ENCODE results near the gene UBE2S.

Gene UBE2S

DNA sequence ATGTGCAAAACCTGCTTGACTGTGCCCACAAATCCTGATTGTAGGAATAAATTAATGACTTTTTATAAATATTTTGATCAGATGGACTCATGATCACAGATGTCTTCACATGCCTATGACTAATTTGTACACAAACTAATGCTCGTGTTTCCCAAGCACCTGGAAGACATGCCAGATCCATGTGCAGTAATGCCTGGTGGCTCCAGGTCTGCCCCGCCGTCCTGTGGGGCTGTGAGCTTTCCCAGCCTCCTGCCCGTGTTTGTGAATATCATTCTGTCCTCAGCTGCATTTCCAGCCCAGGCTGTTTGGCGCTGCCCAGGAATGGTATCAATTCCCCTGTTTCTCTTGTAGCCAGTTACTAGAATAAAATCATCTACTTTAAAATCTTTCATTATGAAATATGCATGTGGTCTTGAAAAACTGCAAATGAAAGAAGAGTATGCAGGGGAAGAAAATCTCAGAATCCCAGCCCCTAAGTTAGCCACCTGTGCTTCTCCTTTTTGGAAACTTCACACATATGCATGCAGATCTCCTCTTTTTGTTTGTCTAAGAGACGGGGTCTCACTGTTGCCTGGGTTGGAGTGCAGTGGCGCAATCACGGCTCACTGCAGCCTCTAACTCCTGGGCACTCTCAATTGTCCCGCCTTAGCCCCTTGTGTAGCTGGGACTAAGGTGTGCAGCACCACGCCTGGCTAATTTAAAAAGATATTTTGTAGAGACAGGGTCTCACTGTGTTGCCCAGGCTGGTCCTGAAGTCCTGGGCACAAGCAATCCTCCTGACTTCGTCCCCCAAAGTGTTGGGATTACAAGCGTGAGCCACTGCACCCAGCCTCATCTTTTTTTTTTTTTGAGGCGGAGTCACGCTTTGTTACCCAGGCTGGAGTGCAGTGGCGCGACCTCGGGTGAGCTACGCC, 15.6 kb downstream of the UBE2S start:
- no peak overlapping the region for H3K4me3 ChIP-seq (ENCODE audit: low read depth, low read length)
- DNase-seq (ENCODE audit: low read depth) = no peak
- TF ChIP-seq, protein P1, sequence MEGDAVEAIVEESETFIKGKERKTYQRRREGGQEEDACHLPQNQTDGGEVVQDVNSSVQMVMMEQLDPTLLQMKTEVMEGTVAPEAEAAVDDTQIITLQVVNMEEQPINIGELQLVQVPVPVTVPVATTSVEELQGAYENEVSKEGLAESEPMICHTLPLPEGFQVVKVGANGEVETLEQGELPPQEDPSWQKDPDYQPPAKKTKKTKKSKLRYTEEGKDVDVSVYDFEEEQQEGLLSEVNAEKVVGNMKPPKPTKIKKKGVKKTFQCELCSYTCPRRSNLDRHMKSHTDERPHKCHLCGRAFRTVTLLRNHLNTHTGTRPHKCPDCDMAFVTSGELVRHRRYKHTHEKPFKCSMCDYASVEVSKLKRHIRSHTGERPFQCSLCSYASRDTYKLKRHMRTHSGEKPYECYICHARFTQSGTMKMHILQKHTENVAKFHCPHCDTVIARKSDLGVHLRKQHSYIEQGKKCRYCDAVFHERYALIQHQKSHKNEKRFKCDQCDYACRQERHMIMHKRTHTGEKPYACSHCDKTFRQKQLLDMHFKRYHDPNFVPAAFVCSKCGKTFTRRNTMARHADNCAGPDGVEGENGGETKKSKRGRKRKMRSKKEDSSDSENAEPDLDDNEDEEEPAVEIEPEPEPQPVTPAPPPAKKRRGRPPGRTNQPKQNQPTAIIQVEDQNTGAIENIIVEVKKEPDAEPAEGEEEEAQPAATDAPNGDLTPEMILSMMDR (IDR thresholded peaks at IDR 0.05; ENCODE audit: insufficient read depth, low read depth, low read length, missing control alignments) = no peak

DNA sequence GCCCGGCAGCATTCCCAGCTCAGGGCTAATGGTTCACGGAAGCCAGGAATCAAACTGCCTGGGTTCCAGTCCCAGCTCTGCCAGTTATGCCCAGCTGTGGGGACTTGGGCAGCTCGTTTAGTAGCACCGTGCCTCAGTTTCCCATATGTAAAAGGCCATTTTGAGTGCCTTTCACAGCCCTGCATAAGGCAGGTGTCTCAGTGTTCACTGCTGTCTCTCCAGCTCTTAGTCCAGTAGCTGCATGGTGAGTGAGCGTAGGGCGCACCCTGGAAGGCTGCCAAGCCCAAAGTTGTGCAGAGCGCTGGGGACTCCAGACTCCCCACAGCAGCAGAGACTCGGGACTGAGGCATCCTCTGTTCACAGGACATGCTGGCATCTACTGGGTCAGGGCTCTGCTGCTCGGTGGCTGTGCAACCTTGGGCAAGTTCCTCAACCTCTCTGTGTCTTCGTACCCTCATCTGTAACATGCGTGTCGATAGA, 16.4 kb downstream of the UBE2S start:
- no peak for DNase-seq (ENCODE audit: low read depth)

DNA sequence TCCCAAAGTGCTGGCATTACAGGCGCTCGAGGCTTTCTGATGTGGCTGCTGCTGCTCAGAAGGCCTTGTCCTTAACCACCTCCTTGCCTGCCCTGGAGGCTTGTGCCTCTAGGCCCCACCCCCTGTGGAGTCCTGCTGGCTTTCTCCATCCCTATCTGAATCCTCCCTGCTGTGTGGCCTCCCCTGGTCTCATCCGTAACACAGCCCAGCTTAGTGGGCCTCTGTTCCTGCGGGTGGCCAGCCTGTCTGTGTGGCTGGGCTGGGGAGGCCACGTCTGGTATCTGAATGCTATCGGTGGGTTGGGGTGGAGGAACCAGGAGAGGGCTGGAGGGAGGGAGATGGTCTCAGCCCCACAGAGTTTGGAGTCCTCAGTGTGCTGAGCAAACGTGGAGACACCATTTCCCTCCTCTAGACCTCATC, 17.1 kb downstream of the UBE2S start:
- DNase-seq (ENCODE audit: low read depth) = no peak
- TF ChIP-seq, protein P1 (IDR thresholded peaks at IDR 0.05; ENCODE audit: insufficient read depth, low read depth, low read length, missing control alignments) = no peak
- H3K4me3 ChIP-seq (ENCODE audit: low read depth, low read length) = no peak overlapping the region

More for the DNA sequence above, 16.4 kb downstream of the UBE2S start:
- H3K4me3 ChIP-seq (ENCODE audit: low read depth, low read length) = no peak overlapping the region
- TF ChIP-seq, protein P1 (IDR thresholded peaks at IDR 0.05; ENCODE audit: insufficient read depth, low read depth, low read length, missing control alignments) = no peak

DNA sequence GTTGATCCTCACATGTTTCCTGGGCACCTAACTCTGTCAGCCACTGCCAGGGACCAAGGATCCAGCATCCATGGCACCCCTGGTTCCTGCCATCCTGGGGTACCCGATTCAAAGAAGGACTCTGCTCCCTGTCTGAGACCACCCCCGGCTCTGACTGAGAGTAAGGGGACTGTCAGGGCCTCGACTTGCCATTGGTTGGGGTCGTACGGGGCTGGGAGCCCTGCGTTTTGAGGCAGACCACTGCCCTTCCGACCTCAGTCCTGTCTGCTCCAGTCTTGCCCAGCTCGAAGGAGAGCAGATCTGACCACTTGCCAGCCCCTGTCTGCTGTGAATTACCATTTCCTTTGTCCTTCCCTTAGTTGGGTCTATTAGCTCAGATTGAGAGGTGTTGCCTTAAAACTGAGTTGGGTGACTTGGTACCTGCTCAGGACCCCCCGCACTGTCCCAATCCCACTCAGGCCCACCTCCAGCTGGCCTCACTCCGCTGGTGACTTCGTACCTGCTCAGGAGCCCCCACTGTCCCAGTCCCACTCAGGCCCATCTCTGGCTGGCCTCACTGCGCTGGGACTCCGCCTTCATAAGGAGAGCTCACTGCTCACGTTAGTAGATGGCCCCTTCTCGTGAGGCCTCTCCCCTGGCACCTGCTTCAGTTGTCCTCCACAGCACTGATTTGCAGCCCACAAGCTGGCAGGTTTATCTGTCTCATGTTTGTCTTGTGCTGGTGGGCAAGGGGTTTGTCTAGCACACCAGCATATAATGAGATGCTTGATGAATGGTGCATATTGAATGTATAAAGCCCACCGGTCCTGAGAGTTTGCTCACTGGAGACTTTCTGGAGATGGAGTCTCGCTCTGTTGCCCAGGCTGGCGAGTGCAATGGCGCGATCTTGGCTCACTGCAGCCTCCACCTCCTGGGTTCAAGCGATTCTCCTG, 17.9 kb downstream of the UBE2S start:
- no peak overlapping the region for H3K4me3 ChIP-seq (ENCODE audit: low read depth, low read length)
- TF ChIP-seq, protein P1 (IDR thresholded peaks at IDR 0.05; ENCODE audit: insufficient read depth, low read depth, low read length, missing control alignments) = no peak
- DNase-seq (ENCODE audit: low read depth) = no peak

DNA sequence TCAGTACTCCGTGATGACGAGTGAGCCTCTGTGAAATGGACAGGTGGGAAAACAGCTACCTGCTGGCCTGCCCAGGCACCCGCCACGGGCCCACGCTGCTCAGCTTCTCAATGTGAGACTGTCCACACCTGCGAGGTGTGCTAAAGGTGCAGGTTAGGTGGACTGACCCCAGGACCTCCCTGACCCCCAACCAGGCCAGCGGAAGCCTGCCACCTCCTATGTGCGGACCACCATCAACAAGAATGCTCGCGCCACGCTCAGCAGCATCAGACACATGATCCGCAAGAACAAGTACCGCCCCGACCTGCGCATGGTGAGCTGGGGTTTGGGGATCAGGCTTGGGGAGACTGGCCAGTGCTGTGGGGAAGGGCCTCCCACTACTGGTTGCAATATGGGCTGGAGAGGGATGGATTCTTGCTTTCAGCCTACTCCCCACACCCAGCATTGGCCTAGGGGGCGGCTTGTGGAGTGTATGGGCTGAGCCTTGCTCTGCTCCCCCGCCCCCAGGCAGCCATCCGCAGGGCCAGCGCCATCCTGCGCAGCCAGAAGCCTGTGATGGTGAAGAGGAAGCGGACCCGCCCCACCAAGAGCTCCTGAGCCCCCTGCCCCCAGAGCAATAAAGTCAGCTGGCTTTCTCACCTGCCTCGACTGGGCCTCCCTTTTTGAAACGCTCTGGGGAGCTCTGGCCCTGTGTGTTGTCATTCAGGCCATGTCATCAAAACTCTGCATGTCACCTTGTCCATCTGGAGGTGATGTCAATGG, 19.7 kb downstream of the UBE2S start:
- no peak for DNase-seq (ENCODE audit: low read depth)
- peak overlapping the region; percentile 95 for H3K4me3 ChIP-seq (ENCODE audit: low read depth, low read length)
- TF ChIP-seq, protein P1 (IDR thresholded peaks at IDR 0.05; ENCODE audit: insufficient read depth, low read depth, low read length, missing control alignments) = no peak

DNA sequence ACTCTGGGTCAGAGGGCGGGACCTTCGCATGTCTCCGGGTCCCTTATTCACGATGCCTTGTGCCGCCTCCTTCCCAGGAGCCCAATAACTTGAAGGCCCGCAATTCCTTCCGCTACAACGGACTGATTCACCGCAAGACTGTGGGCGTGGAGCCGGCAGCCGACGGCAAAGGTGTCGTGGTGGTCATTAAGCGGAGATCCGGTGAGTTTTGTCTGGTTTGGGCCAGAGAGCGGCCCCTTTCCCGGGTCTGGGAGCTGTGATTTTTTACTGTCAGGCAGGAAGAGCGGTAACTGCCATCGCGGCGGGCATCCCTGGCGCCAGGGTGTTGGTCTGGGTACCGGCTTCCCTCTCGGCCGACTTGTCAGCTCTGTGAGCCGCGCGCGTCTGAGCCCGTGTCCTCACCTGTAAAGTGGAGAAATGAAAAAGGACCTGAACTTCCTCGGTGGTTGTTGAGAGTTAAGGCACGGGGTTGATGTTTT, 21.1 kb downstream of the UBE2S start:
- TF ChIP-seq, protein P1 (IDR thresholded peaks at IDR 0.05; ENCODE audit: insufficient read depth, low read depth, low read length, missing control alignments) = no peak
- H3K4me3 ChIP-seq (ENCODE audit: low read depth, low read length) = peak overlapping the region; percentile 95
- no peak for DNase-seq (ENCODE audit: low read depth)
